ENCODE measurements around the gene OR2M2.

DNA sequence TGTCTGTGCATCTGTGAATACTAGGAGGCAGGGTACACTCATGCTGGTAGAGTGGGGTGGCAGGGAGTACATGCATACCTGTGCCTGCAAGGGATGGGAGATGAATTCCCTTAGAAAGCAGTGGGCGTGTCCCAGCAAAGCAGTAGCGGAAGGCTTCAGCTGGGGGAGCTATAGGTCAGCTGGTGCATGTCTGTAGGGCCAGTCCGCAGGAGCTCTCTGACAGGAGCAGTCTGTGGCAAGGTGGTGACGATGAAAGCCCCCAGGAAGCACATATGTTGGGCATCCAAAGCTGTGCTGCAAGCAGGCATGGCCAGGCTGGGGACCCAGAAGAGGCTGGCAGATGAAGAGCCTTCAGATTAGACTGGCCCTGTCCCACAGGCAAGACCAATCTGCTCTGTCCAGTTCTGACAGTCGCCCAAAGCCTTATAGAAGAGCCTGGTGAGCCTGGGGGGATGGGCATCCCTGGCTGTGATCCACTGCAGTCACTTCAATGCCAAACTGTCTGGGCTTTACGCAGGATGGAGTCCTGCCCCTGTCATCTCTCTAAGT, 54.8 kb downstream of the OR2M2 start:
- TF ChIP-seq, protein P1, sequence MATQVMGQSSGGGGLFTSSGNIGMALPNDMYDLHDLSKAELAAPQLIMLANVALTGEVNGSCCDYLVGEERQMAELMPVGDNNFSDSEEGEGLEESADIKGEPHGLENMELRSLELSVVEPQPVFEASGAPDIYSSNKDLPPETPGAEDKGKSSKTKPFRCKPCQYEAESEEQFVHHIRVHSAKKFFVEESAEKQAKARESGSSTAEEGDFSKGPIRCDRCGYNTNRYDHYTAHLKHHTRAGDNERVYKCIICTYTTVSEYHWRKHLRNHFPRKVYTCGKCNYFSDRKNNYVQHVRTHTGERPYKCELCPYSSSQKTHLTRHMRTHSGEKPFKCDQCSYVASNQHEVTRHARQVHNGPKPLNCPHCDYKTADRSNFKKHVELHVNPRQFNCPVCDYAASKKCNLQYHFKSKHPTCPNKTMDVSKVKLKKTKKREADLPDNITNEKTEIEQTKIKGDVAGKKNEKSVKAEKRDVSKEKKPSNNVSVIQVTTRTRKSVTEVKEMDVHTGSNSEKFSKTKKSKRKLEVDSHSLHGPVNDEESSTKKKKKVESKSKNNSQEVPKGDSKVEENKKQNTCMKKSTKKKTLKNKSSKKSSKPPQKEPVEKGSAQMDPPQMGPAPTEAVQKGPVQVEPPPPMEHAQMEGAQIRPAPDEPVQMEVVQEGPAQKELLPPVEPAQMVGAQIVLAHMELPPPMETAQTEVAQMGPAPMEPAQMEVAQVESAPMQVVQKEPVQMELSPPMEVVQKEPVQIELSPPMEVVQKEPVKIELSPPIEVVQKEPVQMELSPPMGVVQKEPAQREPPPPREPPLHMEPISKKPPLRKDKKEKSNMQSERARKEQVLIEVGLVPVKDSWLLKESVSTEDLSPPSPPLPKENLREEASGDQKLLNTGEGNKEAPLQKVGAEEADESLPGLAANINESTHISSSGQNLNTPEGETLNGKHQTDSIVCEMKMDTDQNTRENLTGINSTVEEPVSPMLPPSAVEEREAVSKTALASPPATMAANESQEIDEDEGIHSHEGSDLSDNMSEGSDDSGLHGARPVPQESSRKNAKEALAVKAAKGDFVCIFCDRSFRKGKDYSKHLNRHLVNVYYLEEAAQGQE (IDR thresholded peaks at IDR 0.05; ENCODE audit: borderline replicate concordance in 1 of 2, low read depth in 1 of 2, low read length in 2 of 2), result no peak
- no peak for TF ChIP-seq CENPX (CRISPR knock-in tag; IDR thresholded peaks at IDR 0.05)
- TF ChIP-seq JUN (CRISPR knock-in tag; IDR thresholded peaks at IDR 0.05), result no peak

All from HepG2 (cell line).